Measurements from ENCODE around the gene CNOT6L. TPM values are rescaled to one million over a fixed set of nuclear protein-coding genes. Genes with fewer than 3 reads are reported as not detected.
A peak's percentile ranks its signal among the peaks of the same experiment; 100 is the strongest.

The CNOT6L gene
- total RNA-seq, 4 donors from 2014 or later: 15.3 to 32.1 (median 23.4) TPM

GRCh38 chr4:77859256-77859655 lies 40.1 kb upstream of the CNOT6L start:
- DNase-seq (ENCODE audit: low spot score in 2 of 2): no peak
- Histone ChIP-seq H3K27ac (no peak overlapping the region), H3K4me1 (peaks cover 0 to 18% (median 11%) of the 10 kb centered on the region in 4 donors), H3K27me3 (no peaks in the 10 kb centered on the region), H3K9me3 (no peaks in the 10 kb centered on the region), H3K36me3 (no peaks in the 10 kb centered on the region), H3K4me3 (no peak overlapping the region)
- WGBS, 2 donors: 81 to 98% methylated on average over 3 of the region's 3 CpGs
- TF ChIP-seq POLR2A (IDR thresholded peaks at IDR 0.05) (no peak), CTCF (IDR thresholded peaks at IDR 0.05) (no peak), EP300 (IDR thresholded peaks at IDR 0.05) (no peak)

GRCh38 chr4:77856152-77856551 lies 37.0 kb upstream of the CNOT6L start:
- no peaks in the 10 kb centered on the region for H3K9me3 ChIP-seq
- WGBS, 2 donors: 76 to 94% methylated on average over 1 of the region's 1 CpG
- H3K27ac ChIP-seq: no peak overlapping the region
- DNase-seq (ENCODE audit: low spot score in 2 of 2): no peak
- H3K4me1 ChIP-seq: peaks cover 0 to 10% (median under 1%) of the 10 kb centered on the region in 4 donors
- no peak overlapping the region for H3K4me3 ChIP-seq
- no peaks in the 10 kb centered on the region for H3K36me3 ChIP-seq
- TF ChIP-seq CTCF (IDR thresholded peaks at IDR 0.05): no peak
- H3K27me3 ChIP-seq: no peaks in the 10 kb centered on the region

- Histone ChIP-seq H3K36me3 (no peaks in the 10 kb centered on the region), H3K27me3 (no peaks in the 10 kb centered on the region), H3K4me1 (peaks cover 0 to 8% (median 0%) of the 10 kb centered on the region in 4 donors), H3K9me3 (no peaks in the 10 kb centered on the region), H3K4me3 (no peak overlapping the region), H3K27ac (peak overlapping the region in 3 of 4 donors; percentile 27 to 48 (median 40))
- WGBS, 2 donors: 66 to 68% methylated on average over 7 of the region's 7 CpGs
- TF ChIP-seq EP300 (IDR thresholded peaks at IDR 0.05) (peak in 1 of 2 donors; percentile 13), CTCF (IDR thresholded peaks at IDR 0.05) (no peak), POLR2A (IDR thresholded peaks at IDR 0.05) (no peak)
- no peak for DNase-seq (ENCODE audit: low spot score in 2 of 2)
Observed at GRCh38 chr4:77854431-77855111, 35.4 kb upstream of the CNOT6L start.

GRCh38 chr4:77852892-77853495 lies 33.8 kb upstream of the CNOT6L start:
- Histone ChIP-seq H3K27me3 (no peaks in the 10 kb centered on the region), H3K4me3 (no peak overlapping the region), H3K36me3 (no peaks in the 10 kb centered on the region), H3K27ac (peak overlapping the region in 1 of 4 donors; percentile 67), H3K9me3 (no peaks in the 10 kb centered on the region), H3K4me1 (peaks cover 0 to 8% (median 0%) of the 10 kb centered on the region in 4 donors)
- TF ChIP-seq POLR2A (IDR thresholded peaks at IDR 0.05) (no peak), EP300 (IDR thresholded peaks at IDR 0.05) (no peak), CTCF (IDR thresholded peaks at IDR 0.05) (no peak)
- WGBS, 2 donors: 59 to 61% methylated on average over 7 of the region's 7 CpGs
- no peak for DNase-seq (ENCODE audit: low spot score in 2 of 2)

- no peak for DNase-seq (ENCODE audit: low spot score in 2 of 2)
- no peak overlapping the region for H3K27ac ChIP-seq
- TF ChIP-seq CTCF (IDR thresholded peaks at IDR 0.05) (no peak), POLR2A (IDR thresholded peaks at IDR 0.05) (no peak), EP300 (IDR thresholded peaks at IDR 0.05) (no peak)
- no peaks in the 10 kb centered on the region for H3K27me3 ChIP-seq
- H3K9me3 ChIP-seq: no peaks in the 10 kb centered on the region
- H3K4me3 ChIP-seq: no peak overlapping the region
- H3K4me1 ChIP-seq: peaks cover 0 to 4% (median 0%) of the 10 kb centered on the region in 4 donors
- H3K36me3 ChIP-seq: no peaks in the 10 kb centered on the region
- 90 to 92% methylated on average over 12 of the region's 12 CpGs for WGBS, 2 donors
Observed at GRCh38 chr4:77849278-77849965, 30.3 kb upstream of the CNOT6L start.

Measured in tibial nerve (tissue), 4 donors.